Epithelial cell of esophagus (primary cell): ENCODE results near the gene SAMD14.
A peak's percentile ranks its signal among the peaks of the same experiment; 100 is the strongest.

Experiments
- DNase-seq: peaks from one replicate; pipeline ENCODE4 v3.0.0; 2010; ENCODE audit warnings: low read depth
- H3K4me3 ChIP-seq: 2 replicates; pipeline ENCODE4 v1.5.1; 2011; ENCODE audit warnings: mild to moderate bottlenecking, low read length, control low read depth
- CTCF ChIP-seq: IDR thresholded peaks from 2 replicates; pipeline ENCODE4 v1.5.1; 2011; ENCODE audit warnings: low read depth, mild to moderate bottlenecking, low read length, control low read depth, inconsistent platforms; ENCODE audit not compliant: insufficient read depth; ENCODE audit errors: missing control alignments

Gene SAMD14

GRCh38 chr17:50064253-50065001 is 65.5 kb downstream of the SAMD14 start:
- TF ChIP-seq CTCF, result no peak
- no peak overlapping the region for H3K4me3 ChIP-seq
- DNase-seq, result peak; percentile 97

DNA sequence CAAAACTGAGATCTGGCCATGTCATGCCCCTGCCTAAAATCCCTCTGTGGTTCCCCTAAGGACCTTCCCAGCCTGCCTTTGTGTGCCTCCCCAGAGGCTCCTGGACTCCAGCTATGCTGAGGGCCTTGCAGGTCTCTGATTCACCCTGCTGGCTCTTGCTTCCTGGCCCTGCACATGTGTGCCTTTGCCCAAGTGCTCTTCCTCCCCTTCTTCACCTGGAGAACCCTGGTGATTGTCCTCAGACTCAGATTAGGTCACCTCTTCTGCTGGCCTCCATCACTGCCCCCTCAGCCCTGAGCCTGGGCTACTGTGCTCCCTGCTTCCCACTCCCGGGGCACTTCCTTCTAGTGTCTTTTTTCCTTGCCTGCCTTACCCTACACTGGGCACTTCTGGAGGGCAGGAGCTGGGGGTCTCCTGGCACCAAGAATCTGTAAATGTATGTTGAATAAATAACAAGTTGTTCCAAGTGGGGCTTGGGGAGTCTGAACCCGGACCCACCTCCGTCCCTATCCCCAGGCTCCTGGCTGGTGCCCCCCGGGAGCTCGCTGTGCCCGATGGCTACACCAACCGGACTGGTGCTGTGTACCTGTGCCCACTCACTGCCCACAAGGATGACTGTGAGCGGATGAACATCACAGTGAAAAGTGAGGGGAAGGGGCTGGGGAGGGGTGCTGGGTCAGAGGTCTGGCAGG is 66.3 kb downstream of the SAMD14 start:
- H3K4me3 ChIP-seq, result no peak overlapping the region
- DNase-seq, result peak; percentile 64
- TF ChIP-seq CTCF, result no peak

DNA sequence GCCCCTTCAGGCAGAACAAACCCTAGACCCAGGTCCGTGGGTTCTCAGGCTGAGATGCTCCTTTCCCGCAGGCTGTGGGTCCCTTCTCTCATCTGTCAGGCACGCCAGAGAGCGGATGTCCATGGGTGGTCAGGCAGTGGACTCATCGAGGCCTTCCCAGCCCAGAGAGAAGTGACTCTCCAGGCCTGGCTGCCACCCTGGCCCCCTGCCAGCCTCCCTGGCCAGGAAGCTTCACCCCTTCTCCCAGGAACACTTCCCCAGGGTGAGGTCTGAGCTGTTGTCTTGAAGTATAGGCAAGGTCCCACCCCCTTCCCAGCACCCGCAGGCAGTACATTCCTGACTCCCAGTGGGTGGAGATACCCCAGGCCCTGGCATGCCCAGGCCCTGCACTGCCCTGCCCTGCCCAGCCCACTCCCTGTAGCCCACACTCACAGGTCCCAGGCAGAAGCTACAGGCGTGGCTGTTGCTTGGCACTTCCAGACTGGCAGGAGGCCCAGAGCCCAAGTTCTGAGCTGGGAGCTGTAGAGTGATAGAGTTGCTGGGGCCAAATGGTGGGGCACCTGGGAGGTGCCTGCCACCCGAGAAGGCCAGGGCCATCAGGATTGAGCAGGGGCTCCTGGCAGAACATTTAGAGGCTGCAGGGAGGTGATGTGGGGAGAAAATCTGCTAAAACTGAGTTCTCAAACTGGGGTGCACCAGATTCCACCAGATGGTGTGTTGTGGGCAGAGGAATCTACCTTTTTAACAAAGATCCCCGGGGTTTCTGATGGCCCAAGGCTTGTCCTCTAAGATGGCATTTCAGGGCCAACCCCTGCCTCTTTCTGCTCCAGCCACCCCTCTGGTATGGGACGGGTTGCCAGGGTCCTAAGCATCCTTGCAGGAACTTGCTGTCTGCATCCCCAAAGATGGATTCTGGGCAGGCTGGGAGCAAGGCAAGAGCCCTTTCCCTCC is 67.4 kb downstream of the SAMD14 start:
- peak; percentile 100 for DNase-seq
- H3K4me3 ChIP-seq, result peak overlapping the region; percentile 26
- TF ChIP-seq CTCF, result no peak

GRCh38 chr17:50061713-50062045 is 68.3 kb downstream of the SAMD14 start:
- H3K4me3 ChIP-seq, result peak overlapping the region; percentile 75

GRCh38 chr17:50060951-50061712 is 68.8 kb downstream of the SAMD14 start:
- no peak for TF ChIP-seq CTCF
- peak overlapping the region; percentile 75 for H3K4me3 ChIP-seq
- peak; percentile 65 for DNase-seq

More at GRCh38 chr17:50061713-50062045, 68.3 kb downstream of the SAMD14 start:
- DNase-seq, result peak; percentile 61
